AG20443 (cell line): ENCODE data around the gene TRMT112.
"Not testable (repeated sequence)": the region's sequence is repeated elsewhere in the genome, so short reads cannot be mapped to it uniquely, and the experiment has no call there.

Source experiments
- DNase-seq: peaks from one replicate; pipeline ENCODE4 v3.0.0; 2012; ENCODE audit warnings: low spot score, mixed read lengths

TRMT112 gene

GRCh38 chr11:64312947-64313346 is 4.4 kb downstream of the TRMT112 start:
- no peak for DNase-seq

DNA sequence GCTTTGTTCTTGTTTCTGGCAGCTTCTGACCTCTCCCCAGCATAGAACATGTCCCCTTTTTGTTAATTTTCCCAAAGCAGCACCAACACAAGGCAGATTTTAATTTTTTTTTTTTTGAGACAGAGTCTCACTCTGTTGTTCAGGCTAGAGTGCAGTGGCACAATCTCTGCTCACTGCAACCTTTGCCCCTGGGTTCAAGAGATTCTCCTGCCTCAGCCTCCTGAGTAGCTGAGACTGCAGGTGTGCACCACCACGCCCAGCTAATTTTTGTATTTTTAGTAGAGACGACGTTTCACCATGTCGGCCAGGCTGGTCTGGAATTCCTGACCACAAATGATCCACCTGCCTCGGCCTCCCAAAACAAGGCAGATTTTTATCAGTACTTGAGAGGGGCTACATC is 9.6 kb downstream of the TRMT112 start:
- DNase-seq: not testable (repeated sequence)

DNA sequence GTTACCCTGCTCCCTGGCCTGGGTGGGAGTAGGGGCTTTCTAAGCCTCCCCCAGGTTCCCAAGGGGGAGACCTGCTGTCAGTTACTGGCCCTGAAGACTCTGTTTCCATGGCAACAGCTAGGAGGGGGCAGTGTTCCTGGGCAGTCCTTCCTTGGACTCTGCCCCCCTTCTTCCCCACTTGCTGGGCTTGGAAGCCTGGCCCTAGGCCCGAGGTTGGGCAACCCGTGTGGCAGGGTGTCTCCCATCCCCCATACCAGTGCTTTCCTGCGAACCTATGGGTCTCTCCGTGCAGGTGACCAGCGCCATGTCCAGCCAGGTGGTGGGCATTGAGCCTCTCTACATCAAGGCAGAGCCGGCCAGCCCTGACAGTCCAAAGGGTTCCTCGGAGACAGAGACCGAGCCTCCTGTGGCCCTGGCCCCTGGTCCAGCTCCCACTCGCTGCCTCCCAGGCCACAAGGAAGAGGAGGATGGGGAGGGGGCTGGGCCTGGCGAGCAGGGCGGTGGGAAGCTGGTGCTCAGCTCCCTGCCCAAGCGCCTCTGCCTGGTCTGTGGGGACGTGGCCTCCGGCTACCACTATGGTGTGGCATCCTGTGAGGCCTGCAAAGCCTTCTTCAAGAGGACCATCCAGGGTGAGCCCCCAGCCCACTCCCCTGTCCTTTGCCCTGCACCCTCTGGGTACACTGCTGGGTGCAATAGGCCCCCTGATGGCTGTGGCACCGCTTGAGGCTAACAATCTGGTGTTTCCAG is 10.3 kb downstream of the TRMT112 start:
- DNase-seq: no peak

GRCh38 chr11:64306563-64306875 is 10.8 kb downstream of the TRMT112 start:
- DNase-seq: no peak

GRCh38 chr11:64305691-64306562 is 11.4 kb downstream of the TRMT112 start:
- no peak for DNase-seq

- DNase-seq: peak; percentile 100
Observed at GRCh38 chr11:64305075-64305690, 12.2 kb downstream of the TRMT112 start, which contains the start of gene ESRRA. ESRRA (plus strand) TSS chr11:64305524; CDS start chr11:64307180, 1,656 bp downstream.

GRCh38 chr11:64304316-64305072 is 12.9 kb downstream of the TRMT112 start:
- peak; percentile 86 for DNase-seq

DNA sequence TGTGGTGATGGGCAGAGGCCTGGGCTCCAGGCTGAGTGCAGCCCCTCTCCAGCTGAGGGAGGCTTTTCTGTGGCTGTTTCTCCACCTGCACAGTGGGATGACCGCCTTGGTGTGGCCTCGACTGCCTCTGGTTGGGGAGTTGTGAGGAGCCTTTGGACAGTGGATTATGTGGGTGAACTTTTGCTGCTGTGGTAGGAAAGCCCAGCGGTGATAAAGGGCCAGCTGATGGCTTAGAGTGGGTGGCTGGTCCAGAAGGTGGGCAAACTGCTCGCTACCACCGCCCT is 13.4 kb downstream of the TRMT112 start:
- no peak for DNase-seq

GRCh38 chr11:64303109-64304031 is 14.0 kb downstream of the TRMT112 start:
- no peak for DNase-seq

DNA sequence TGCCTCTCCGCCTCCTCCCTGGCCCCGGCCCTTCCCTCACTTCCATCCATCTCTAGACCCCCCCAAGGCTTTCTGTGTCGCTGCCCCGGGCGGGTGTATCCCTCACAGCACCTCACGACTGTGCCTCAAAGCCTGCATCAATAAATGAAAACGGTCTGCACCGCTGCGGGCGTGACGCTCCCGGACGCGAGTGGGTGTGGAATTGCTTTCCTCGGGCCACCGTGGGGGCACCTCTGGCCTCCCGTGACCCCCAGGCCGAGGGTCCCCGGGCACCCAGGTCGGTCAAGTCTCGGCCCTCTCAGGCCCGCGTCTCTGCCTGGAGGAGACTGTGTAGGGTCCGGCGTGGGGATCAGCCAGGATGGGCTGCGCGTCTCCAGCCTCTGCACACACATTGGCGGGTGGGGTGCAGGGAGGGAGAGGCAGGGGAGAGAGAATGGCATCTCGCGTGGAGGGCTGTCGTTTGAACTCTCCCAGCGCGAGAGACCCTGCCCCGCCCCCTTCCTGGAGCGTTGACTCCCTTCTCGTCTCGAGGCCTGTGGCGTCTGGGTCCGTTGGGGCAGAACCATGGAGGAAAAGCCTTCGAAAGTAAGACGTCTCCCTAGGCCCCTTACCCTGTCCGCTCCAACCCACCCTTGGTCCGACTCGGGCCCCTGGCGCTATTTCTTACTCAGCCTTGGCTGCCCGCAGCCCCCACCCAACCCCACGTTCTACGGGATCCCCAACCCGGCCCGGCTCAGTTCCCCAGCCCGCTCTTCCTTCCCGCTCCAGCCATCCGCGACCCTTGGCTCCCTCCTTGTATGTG is 17.3 kb downstream of the TRMT112 start, which contains the start of gene CATSPERZ:
Gene CATSPERZ, plus strand, starts transcription at position 512 of the 802 bp plus-strand sequence. Its CDS starts 53 bp downstream, at position 565.
- no peak for DNase-seq

DNA sequence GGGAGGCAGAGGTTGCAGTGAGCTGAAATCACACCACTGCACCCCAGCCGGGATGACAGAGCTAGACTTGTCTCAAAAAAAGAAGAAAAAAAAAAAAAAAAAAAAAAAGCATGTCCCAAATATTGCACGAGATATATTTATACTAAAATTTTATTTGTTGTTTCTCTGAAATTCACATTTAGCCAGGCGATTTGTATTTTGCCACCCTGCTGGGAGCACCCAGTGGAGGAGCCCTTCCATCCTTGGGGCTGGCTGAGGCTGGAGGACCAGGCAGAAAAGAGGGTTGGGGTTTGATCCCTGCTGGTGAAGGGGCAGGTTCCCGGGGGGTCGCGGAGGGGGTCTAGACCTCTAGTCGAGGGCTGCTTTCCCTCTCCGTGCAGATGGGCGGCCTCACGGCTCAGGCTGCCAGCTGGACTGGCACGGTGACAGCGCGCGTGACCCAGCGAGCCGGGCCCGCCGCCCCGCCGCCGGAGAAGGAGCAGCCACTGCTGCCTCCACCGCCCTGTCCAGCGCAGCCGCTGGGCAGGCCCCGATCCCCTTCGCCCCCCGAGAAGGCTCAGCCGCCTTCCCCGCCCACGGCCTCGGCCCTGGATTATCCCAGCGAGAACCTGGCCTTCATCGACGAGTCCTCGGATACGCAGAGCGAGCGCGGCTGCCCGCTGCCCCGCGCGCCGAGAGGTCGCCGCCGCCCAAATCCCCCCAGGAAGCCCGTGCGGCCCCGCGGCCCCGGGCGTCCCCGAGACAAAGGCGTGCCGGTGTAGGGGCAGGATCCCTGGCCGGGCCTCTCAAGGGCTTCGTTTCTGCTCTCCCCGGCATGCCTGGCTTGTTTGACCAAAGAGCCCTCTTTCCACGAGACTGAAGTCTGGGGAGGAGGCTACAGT is 18.2 kb downstream of the TRMT112 start:
- peak; percentile 68 for DNase-seq

DNA sequence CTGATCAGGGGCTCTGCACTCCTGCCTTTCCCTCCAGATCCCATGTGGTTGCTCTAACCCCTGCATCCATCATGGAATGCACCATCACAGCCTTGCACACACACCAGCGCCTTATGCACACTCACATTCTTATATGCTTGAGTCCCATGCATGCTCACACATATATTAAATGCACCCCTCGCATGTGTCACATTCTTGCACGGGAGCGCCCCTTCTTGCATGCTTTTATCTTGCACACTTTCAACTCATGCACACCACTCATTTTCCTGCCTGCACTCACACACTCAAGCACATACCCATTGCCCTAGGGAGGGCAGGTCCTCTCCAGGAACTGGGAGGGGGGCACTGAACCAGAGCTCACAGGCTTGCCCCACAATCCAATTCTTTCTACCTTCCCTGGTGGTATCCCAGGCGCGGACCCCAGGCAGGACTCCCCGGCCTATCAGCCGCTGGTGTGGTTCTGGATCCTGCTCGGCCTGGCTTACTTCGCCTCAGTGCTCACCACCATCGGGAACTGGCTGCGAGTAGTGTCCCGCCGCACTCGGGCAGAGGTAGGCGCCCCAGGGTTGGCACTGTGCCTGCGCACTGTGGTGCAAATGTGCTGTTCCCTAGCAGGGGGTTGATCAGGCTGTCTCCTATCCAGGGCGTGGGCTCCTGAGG is 19.5 kb downstream of the TRMT112 start:
- no peak for DNase-seq

- DNase-seq: no peak
Observed at GRCh38 chr11:64296830-64297698, 20.3 kb downstream of the TRMT112 start.

- peak; percentile 44 for DNase-seq
Observed at GRCh38 chr11:64296236-64296635, 21.1 kb downstream of the TRMT112 start.

DNA sequence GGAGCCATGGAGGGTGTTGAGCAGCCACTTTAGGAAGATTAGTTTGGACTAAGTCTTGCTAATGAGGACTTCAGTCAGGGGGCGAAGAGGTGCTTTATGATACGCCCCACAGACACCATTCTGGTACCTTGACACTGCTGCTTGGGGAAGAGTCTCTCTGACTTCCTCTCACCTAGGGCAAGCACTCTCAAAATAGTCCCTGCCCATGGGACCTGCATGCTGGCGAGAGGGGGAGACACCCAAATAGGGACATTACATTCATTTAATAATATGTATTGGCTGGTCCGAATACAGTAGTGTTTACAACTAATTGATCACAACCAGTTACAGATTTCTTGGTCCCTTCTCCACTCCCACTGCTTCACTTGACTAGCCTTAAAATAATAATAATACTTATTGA is 21.6 kb downstream of the TRMT112 start:
- no peak for DNase-seq

- peak; percentile 70 for DNase-seq
Observed at GRCh38 chr11:64294774-64295173, 22.6 kb downstream of the TRMT112 start.

DNA sequence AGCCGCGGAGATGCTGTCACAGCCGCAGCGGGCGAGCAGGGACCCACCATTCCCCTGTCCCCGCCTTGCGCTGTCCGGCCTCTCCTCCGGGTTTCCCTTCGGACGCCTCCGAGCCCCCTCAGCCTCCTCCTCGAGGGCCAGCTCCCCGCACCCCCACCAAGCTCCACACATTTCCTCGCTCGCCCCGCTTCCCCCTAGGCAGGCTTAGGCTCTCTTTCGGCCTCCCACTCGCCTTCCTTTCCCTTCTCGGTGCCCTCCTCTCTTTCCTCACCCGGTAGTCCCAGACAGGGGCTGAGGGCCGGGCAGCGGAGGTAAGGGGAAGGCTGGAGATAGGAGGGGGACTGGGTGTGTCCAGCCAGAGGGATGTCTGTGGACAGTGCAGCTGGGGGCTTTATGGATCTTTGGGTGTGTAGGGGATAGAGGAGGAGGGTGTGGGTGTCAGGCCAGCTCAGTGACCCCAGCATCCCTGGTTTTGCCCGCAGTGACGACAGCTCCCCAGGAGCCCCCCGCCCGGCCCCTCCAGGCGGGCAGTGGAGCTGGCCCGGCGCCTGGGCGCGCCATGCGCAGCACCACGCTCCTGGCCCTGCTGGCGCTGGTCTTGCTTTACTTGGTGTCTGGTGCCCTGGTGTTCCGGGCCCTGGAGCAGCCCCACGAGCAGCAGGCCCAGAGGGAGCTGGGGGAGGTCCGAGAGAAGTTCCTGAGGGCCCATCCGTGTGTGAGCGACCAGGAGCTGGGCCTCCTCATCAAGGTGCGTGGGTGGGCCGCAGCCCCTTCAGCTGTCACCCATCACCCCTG is 24.7 kb downstream of the TRMT112 start:
- DNase-seq: no peak
